HG02852 (cell line): Measurements from ENCODE around the gene BRD2.
A peak's percentile ranks its signal among the peaks of the same experiment; 100 is the strongest.

Experiments
- ATAC-seq: cut with Tn5 transposase; IDR thresholded peaks from one replicate; pipeline ENCODE4 v1.9.1; 2021; ENCODE audit warnings: mild to moderate bottlenecking, moderate library complexity; ENCODE audit not compliant: unreplicated experiment

BRD2 gene

GRCh38 chr6:32984622-32985389, 16.4 kb downstream of the BRD2 start:
- no peak for ATAC-seq

- no peak for ATAC-seq
Observed at GRCh38 chr6:32989368-32989767, 21.0 kb downstream of the BRD2 start.

GRCh38 chr6:32991972-32992371, 23.6 kb downstream of the BRD2 start:
- no peak for ATAC-seq

- no peak for ATAC-seq
Observed at GRCh38 chr6:32993363-32993973, 25.1 kb downstream of the BRD2 start.

- ATAC-seq, result no peak
Observed at GRCh38 chr6:32995448-32995847, 27.1 kb downstream of the BRD2 start.

GRCh38 chr6:33000055-33000454, 31.7 kb downstream of the BRD2 start:
- ATAC-seq, result no peak

- no peak for ATAC-seq
Observed at GRCh38 chr6:33001685-33002084, 33.3 kb downstream of the BRD2 start.

GRCh38 chr6:33004940-33005339, 36.5 kb downstream of the BRD2 start:
- ATAC-seq, result no peak

- ATAC-seq, result no peak
Observed at GRCh38 chr6:33007831-33008400, 39.5 kb downstream of the BRD2 start.

GRCh38 chr6:33008944-33009861, 40.8 kb downstream of the BRD2 start, which contains the start of gene HLA-DOA:
Gene HLA-DOA (minus strand): TSS chr6:33009591.
- peak; percentile 88 for ATAC-seq

- ATAC-seq, result no peak
Observed at GRCh38 chr6:33010356-33010755, 42.0 kb downstream of the BRD2 start.

GRCh38 chr6:33013608-33014007, 45.2 kb downstream of the BRD2 start:
- ATAC-seq, result no peak

- no peak for ATAC-seq
Observed at GRCh38 chr6:33014841-33015634, 46.6 kb downstream of the BRD2 start.

GRCh38 chr6:33015798-33016197, 47.4 kb downstream of the BRD2 start:
- no peak for ATAC-seq

GRCh38 chr6:33017018-33017417, 48.6 kb downstream of the BRD2 start:
- no peak for ATAC-seq

- ATAC-seq, result no peak
Observed at GRCh38 chr6:33017694-33018353, 49.4 kb downstream of the BRD2 start.

- no peak for ATAC-seq
Observed at GRCh38 chr6:33018418-33018817, 50.0 kb downstream of the BRD2 start.

- ATAC-seq, result peak; percentile 85
Observed at GRCh38 chr6:33018904-33019303, 50.5 kb downstream of the BRD2 start.

- no peak for ATAC-seq
Observed at GRCh38 chr6:33019372-33019771, 51.0 kb downstream of the BRD2 start.

- ATAC-seq, result no peak
Observed at GRCh38 chr6:33021917-33022316, 53.5 kb downstream of the BRD2 start.
